Measurements from ENCODE around the gene SSC5D.

DNA sequence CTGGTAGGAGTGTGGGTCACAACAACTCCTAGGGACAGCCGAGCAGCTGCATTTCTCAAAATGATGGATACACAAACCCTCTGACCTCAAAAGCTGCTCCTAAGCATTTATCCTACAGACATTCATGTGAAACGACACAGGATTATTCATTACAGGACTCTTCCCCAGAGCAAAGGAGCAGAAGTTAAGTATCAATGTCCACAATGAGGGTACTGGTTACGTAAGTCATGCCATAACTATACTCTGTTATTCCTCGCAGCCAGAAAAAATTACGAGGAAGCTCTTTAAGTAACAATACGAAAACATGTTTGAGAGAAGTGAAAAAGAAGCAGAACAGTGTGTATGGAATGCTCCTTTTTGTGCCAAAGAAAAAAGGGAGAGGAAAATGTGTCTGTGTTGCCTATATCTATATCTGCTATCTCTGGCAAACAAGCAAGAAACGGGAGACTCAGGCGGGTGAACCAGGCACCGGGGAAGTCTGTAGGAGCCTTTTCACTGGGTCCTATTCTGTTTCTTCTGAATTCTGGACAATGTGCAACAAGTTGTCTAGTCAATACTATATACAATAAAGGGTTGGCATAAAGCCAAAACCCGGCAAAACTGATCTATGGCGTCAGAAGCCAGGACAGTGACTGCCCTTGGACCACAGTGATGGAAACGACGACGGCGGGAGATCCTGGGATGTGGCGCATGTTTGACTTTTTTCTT is 28.1 kb upstream of the SSC5D start:
- TF ChIP-seq EZH2phosphoT487 (IDR thresholded peaks at IDR 0.05; ENCODE audit: unreplicated experiment) (no peak), CTCF (conservative IDR thresholded peaks at IDR 0.05; ENCODE audit: low read depth in 2 of 2) (no peak), POLR2AphosphoS5 (IDR thresholded peaks at IDR 0.05; ENCODE audit: low read depth) (no peak), CREB1 (CRISPR knock-in tag; IDR thresholded peaks at IDR 0.05; ENCODE audit: low read depth) (no peak), EZH2 (IDR thresholded peaks at IDR 0.05; ENCODE audit: low read depth, unreplicated experiment) (no peak), ZNF114 (CRISPR knock-in tag; IDR thresholded peaks at IDR 0.05) (no peak), ETS1 (IDR thresholded peaks at IDR 0.05) (no peak), JUNB (IDR thresholded peaks at IDR 0.05; ENCODE audit: unreplicated experiment) (no peak), ZNF331 (CRISPR knock-in tag; IDR thresholded peaks at IDR 0.05; ENCODE audit: low read depth) (no peak), STAT1 (IDR thresholded peaks at IDR 0.05; ENCODE audit: unreplicated experiment) (no peak)
- TF ChIP-seq, protein P1, sequence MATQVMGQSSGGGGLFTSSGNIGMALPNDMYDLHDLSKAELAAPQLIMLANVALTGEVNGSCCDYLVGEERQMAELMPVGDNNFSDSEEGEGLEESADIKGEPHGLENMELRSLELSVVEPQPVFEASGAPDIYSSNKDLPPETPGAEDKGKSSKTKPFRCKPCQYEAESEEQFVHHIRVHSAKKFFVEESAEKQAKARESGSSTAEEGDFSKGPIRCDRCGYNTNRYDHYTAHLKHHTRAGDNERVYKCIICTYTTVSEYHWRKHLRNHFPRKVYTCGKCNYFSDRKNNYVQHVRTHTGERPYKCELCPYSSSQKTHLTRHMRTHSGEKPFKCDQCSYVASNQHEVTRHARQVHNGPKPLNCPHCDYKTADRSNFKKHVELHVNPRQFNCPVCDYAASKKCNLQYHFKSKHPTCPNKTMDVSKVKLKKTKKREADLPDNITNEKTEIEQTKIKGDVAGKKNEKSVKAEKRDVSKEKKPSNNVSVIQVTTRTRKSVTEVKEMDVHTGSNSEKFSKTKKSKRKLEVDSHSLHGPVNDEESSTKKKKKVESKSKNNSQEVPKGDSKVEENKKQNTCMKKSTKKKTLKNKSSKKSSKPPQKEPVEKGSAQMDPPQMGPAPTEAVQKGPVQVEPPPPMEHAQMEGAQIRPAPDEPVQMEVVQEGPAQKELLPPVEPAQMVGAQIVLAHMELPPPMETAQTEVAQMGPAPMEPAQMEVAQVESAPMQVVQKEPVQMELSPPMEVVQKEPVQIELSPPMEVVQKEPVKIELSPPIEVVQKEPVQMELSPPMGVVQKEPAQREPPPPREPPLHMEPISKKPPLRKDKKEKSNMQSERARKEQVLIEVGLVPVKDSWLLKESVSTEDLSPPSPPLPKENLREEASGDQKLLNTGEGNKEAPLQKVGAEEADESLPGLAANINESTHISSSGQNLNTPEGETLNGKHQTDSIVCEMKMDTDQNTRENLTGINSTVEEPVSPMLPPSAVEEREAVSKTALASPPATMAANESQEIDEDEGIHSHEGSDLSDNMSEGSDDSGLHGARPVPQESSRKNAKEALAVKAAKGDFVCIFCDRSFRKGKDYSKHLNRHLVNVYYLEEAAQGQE (IDR thresholded peaks at IDR 0.05; ENCODE audit: unreplicated experiment), result no peak
- TF ChIP-seq, protein P2, sequence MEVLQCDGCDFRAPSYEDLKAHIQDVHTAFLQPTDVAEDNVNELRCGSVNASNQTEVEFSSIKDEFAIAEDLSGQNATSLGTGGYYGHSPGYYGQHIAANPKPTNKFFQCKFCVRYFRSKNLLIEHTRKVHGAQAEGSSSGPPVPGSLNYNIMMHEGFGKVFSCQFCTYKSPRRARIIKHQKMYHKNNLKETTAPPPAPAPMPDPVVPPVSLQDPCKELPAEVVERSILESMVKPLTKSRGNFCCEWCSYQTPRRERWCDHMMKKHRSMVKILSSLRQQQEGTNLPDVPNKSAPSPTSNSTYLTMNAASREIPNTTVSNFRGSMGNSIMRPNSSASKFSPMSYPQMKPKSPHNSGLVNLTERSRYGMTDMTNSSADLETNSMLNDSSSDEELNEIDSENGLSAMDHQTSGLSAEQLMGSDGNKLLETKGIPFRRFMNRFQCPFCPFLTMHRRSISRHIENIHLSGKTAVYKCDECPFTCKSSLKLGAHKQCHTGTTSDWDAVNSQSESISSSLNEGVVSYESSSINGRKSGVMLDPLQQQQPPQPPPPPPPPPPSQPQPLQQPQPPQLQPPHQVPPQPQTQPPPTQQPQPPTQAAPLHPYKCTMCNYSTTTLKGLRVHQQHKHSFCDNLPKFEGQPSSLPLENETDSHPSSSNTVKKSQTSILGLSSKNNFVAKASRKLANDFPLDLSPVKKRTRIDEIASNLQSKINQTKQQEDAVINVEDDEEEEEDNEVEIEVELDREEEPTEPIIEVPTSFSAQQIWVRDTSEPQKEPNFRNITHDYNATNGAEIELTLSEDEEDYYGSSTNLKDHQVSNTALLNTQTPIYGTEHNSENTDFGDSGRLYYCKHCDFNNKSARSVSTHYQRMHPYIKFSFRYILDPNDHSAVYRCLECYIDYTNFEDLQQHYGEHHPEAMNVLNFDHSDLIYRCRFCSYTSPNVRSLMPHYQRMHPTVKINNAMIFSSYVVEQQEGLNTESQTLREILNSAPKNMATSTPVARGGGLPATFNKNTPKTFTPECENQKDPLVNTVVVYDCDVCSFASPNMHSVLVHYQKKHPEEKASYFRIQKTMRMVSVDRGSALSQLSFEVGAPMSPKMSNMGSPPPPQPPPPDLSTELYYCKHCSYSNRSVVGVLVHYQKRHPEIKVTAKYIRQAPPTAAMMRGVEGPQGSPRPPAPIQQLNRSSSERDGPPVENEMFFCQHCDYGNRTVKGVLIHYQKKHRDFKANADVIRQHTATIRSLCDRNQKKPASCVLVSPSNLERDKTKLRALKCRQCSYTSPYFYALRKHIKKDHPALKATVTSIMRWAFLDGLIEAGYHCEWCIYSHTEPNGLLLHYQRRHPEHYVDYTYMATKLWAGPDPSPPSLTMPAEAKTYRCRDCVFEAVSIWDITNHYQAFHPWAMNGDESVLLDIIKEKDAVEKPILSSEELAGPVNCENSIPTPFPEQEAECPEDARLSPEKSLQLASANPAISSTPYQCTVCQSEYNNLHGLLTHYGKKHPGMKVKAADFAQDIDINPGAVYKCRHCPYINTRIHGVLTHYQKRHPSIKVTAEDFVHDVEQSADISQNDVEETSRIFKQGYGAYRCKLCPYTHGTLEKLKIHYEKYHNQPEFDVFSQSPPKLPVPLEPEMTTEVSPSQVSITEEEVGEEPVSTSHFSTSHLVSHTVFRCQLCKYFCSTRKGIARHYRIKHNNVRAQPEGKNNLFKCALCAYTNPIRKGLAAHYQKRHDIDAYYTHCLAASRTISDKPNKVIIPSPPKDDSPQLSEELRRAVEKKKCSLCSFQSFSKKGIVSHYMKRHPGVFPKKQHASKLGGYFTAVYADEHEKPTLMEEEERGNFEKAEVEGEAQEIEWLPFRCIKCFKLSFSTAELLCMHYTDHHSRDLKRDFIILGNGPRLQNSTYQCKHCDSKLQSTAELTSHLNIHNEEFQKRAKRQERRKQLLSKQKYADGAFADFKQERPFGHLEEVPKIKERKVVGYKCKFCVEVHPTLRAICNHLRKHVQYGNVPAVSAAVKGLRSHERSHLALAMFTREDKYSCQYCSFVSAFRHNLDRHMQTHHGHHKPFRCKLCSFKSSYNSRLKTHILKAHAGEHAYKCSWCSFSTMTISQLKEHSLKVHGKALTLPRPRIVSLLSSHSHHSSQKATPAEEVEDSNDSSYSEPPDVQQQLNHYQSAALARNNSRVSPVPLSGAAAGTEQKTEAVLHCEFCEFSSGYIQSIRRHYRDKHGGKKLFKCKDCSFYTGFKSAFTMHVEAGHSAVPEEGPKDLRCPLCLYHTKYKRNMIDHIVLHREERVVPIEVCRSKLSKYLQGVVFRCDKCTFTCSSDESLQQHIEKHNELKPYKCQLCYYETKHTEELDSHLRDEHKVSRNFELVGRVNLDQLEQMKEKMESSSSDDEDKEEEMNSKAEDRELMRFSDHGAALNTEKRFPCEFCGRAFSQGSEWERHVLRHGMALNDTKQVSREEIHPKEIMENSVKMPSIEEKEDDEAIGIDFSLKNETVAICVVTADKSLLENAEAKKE (CRISPR knock-in tag; IDR thresholded peaks at IDR 0.05), result no peak
